Fibroblast of mammary gland (primary cell): ENCODE data around the gene KLF11.

Experiments
- DNase-seq: peaks from one replicate; pipeline ENCODE4 v3.0.0-alpha.2; 2010; ENCODE audit warnings: low read depth
- H3K4me3 ChIP-seq: 2 replicates; pipeline ENCODE4 v1.5.1; 2011; ENCODE audit warnings: low read depth, mild to moderate bottlenecking, low read length, moderate library complexity; ENCODE audit not compliant: control insufficient read depth
- CTCF ChIP-seq: conservative IDR thresholded peaks from 2 replicates; pipeline ENCODE4 v1.5.1; 2011; ENCODE audit warnings: low read depth, low read length, inconsistent platforms; ENCODE audit not compliant: control insufficient read depth, insufficient read depth

The KLF11 gene

GRCh38 chr2:10095175-10095574 is 51.8 kb downstream of the KLF11 start:
- DNase-seq, result no peak
- no peak overlapping the region for H3K4me3 ChIP-seq
- no peak for TF ChIP-seq CTCF

- H3K4me3 ChIP-seq, result no peak overlapping the region
- DNase-seq, result no peak
- no peak for TF ChIP-seq CTCF
Measured at GRCh38 chr2:10096641-10097040, 53.3 kb downstream of the KLF11 start.

GRCh38 chr2:10097352-10098148 is 54.2 kb downstream of the KLF11 start:
- peak; percentile 53 for DNase-seq
- no peak overlapping the region for H3K4me3 ChIP-seq
- TF ChIP-seq CTCF, result peak; percentile 93

- TF ChIP-seq CTCF, result no peak
- H3K4me3 ChIP-seq, result no peak overlapping the region
- DNase-seq, result no peak
Measured at GRCh38 chr2:10101491-10101890, 58.1 kb downstream of the KLF11 start.

- no peak overlapping the region for H3K4me3 ChIP-seq
- no peak for DNase-seq
- no peak for TF ChIP-seq CTCF
Measured at GRCh38 chr2:10103179-10103578, 59.8 kb downstream of the KLF11 start.
